Measurements from ENCODE around the gene UNC13A. TPM values are rescaled to one million over a fixed set of nuclear protein-coding genes. Genes with fewer than 3 reads are reported as not detected.

The UNC13A gene
- total and polyA plus RNA-seq, 2 of the 8 experiments (the other 6 are each of a cell fraction or from before 2014, with no cell fraction given): 13.1 to 47.6 TPM

DNA sequence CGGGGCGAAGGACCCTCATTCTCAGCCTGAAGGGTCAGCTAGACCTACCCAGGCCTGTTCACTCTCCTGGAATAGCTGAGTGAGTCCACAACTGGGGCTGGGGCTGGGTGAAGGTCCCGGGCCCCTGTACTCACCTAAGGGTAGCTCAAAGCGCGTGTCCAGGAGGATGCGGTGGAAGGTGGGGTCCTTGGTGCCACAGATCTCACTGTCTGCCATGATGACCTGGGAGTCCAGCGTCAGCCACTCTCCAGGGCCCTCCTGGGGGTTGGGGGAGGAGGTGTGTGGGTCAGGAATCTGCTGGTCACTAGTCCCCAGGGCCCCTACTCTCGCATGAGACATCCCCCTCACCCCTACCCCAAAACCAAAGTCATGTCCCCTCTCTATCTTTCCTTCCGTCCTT lies 18.7 kb downstream of the UNC13A start (continued):
- TF ChIP-seq, protein P1, sequence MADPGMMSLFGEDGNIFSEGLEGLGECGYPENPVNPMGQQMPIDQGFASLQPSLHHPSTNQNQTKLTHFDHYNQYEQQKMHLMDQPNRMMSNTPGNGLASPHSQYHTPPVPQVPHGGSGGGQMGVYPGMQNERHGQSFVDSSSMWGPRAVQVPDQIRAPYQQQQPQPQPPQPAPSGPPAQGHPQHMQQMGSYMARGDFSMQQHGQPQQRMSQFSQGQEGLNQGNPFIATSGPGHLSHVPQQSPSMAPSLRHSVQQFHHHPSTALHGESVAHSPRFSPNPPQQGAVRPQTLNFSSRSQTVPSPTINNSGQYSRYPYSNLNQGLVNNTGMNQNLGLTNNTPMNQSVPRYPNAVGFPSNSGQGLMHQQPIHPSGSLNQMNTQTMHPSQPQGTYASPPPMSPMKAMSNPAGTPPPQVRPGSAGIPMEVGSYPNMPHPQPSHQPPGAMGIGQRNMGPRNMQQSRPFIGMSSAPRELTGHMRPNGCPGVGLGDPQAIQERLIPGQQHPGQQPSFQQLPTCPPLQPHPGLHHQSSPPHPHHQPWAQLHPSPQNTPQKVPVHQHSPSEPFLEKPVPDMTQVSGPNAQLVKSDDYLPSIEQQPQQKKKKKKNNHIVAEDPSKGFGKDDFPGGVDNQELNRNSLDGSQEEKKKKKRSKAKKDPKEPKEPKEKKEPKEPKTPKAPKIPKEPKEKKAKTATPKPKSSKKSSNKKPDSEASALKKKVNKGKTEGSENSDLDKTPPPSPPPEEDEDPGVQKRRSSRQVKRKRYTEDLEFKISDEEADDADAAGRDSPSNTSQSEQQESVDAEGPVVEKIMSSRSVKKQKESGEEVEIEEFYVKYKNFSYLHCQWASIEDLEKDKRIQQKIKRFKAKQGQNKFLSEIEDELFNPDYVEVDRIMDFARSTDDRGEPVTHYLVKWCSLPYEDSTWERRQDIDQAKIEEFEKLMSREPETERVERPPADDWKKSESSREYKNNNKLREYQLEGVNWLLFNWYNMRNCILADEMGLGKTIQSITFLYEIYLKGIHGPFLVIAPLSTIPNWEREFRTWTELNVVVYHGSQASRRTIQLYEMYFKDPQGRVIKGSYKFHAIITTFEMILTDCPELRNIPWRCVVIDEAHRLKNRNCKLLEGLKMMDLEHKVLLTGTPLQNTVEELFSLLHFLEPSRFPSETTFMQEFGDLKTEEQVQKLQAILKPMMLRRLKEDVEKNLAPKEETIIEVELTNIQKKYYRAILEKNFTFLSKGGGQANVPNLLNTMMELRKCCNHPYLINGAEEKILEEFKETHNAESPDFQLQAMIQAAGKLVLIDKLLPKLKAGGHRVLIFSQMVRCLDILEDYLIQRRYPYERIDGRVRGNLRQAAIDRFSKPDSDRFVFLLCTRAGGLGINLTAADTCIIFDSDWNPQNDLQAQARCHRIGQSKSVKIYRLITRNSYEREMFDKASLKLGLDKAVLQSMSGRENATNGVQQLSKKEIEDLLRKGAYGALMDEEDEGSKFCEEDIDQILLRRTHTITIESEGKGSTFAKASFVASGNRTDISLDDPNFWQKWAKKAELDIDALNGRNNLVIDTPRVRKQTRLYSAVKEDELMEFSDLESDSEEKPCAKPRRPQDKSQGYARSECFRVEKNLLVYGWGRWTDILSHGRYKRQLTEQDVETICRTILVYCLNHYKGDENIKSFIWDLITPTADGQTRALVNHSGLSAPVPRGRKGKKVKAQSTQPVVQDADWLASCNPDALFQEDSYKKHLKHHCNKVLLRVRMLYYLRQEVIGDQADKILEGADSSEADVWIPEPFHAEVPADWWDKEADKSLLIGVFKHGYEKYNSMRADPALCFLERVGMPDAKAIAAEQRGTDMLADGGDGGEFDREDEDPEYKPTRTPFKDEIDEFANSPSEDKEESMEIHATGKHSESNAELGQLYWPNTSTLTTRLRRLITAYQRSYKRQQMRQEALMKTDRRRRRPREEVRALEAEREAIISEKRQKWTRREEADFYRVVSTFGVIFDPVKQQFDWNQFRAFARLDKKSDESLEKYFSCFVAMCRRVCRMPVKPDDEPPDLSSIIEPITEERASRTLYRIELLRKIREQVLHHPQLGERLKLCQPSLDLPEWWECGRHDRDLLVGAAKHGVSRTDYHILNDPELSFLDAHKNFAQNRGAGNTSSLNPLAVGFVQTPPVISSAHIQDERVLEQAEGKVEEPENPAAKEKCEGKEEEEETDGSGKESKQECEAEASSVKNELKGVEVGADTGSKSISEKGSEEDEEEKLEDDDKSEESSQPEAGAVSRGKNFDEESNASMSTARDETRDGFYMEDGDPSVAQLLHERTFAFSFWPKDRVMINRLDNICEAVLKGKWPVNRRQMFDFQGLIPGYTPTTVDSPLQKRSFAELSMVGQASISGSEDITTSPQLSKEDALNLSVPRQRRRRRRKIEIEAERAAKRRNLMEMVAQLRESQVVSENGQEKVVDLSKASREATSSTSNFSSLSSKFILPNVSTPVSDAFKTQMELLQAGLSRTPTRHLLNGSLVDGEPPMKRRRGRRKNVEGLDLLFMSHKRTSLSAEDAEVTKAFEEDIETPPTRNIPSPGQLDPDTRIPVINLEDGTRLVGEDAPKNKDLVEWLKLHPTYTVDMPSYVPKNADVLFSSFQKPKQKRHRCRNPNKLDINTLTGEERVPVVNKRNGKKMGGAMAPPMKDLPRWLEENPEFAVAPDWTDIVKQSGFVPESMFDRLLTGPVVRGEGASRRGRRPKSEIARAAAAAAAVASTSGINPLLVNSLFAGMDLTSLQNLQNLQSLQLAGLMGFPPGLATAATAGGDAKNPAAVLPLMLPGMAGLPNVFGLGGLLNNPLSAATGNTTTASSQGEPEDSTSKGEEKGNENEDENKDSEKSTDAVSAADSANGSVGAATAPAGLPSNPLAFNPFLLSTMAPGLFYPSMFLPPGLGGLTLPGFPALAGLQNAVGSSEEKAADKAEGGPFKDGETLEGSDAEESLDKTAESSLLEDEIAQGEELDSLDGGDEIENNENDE (IDR thresholded peaks at IDR 0.05; ENCODE audit: insufficient replicate concordance, low read length): no peak
- TF ChIP-seq BACH1 (IDR thresholded peaks at IDR 0.05; ENCODE audit: low read length): no peak
- no peak for TF ChIP-seq FOSL1 (IDR thresholded peaks at IDR 0.05; ENCODE audit: insufficient read depth, low read depth, low read length)
- no peak for TF ChIP-seq ZNF274 (IDR thresholded peaks at IDR 0.05; ENCODE audit: borderline replicate concordance, extremely low read depth, low read length)
- no peak for TF ChIP-seq RAD21 (IDR thresholded peaks at IDR 0.05 in 1 of 2, conservative IDR thresholded peaks at IDR 0.05 in 1 of 2; ENCODE audit: low read depth in 2 of 2, low read length in 2 of 2)
- no peak for TF ChIP-seq SP2 (IDR thresholded peaks at IDR 0.05; ENCODE audit: low read length)
- no peak for TF ChIP-seq KDM5A (IDR thresholded peaks at IDR 0.05; ENCODE audit: low read length)
- TF ChIP-seq, protein P2, sequence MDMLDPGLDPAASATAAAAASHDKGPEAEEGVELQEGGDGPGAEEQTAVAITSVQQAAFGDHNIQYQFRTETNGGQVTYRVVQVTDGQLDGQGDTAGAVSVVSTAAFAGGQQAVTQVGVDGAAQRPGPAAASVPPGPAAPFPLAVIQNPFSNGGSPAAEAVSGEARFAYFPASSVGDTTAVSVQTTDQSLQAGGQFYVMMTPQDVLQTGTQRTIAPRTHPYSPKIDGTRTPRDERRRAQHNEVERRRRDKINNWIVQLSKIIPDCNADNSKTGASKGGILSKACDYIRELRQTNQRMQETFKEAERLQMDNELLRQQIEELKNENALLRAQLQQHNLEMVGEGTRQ (IDR thresholded peaks at IDR 0.05; ENCODE audit: low read length): no peak
- TF ChIP-seq JUND (IDR thresholded peaks at IDR 0.05; ENCODE audit: low read length): no peak
- TF ChIP-seq GTF2F1 (IDR thresholded peaks at IDR 0.05; ENCODE audit: borderline replicate concordance, low read depth, low read length): no peak
